Neural crest cell (in vitro differentiated cells): ENCODE measurements around the gene KCNC1. TPM values are rescaled to one million over a fixed set of nuclear protein-coding genes. Genes with fewer than 3 reads are reported as not detected.

Experiments
- DNase-seq: peaks from one replicate; pipeline ENCODE4 v3.0.0; 2021; ENCODE audit warnings: low read depth, mixed read lengths, low spot score
- H3K27ac Mint-ChIP-seq: one replicate; pipeline ENCODE4 v1.8.0; 2021; ENCODE audit warnings: mild to moderate bottlenecking, mixed read lengths; ENCODE audit not compliant: unreplicated experiment
- H3K27me3 Mint-ChIP-seq: 2 replicates; pipeline ENCODE4 v1.8.0; 2021; ENCODE audit warnings: low read depth, mild to moderate bottlenecking, mixed read lengths
- H3K36me3 Mint-ChIP-seq: 2 replicates; pipeline ENCODE4 v1.8.0; 2021; ENCODE audit warnings: low read depth, mild to moderate bottlenecking, mixed read lengths
- H3K4me1 Mint-ChIP-seq: 2 replicates; pipeline ENCODE4 v1.8.0; 2021; ENCODE audit warnings: mixed read lengths
- H3K4me3 Mint-ChIP-seq: one replicate; pipeline ENCODE4 v1.8.0; 2021; ENCODE audit warnings: mild to moderate bottlenecking, mixed read lengths
- H3K9me3 Mint-ChIP-seq: 2 replicates; pipeline ENCODE4 v1.8.0; 2021; ENCODE audit warnings: mixed read lengths
- CTCF ChIP-seq: fragments of 200-600 bp; sonication (generic); conservative IDR thresholded peaks from 2 replicates; pipeline ENCODE4 v1.5.0; 2021; ENCODE audit warnings: antibody characterized with exemption, mild to moderate bottlenecking
- long read RNA-seq: library from polyadenylated mRNA; unstranded; transcript quantifications from one replicate; pipeline ENCODE4 v2.0.0, GENCODE V29; 2020
- total RNA-seq: library from RNA; stranded (reverse); gene quantifications from 2 replicates; pipeline ENCODE4 v1.2.1, GENCODE V29; 2021

The KCNC1 gene
- 10.2 and 10.9 TPM in 2 replicates for total RNA-seq
- long read RNA-seq, partial matches to known transcripts: 0 of 2 reads
- long read RNA-seq, other reads (novel, unspliced or antisense): 2 of 2 reads

DNA sequence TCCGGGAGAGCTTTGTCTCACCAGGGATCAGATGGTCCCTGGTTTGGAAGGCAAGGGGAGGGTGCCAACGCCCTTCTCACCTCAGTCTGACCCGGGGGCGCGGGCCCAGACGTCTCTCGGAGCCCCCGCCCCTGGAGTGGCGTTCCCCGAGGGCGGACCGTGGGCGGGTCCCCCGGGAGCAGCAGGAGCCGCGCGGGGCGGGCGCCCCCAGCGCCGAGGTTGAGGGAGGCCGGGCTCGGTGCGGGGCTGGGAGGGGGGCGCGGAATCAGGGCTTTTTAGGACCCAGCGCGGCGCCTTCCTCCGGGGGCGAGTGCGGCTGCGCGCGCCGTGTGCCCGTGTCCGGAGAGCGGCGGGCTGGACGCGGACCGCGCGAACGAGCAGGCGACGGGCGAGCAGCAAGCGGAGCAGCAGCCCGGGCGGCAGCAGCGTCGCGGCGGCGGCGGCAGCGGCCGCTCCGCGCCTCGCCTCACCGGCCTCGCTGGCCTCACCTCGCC is at the start of gene KCNC1:
TSS of gene KCNC1 (plus strand) at position 364 of the 494 bp plus-strand sequence. CDS start 1,222 bp downstream, outside the sequence.
- Mint-ChIP-seq H3K4me3 (peak within 1 kb of the TSS; percentile 91), H3K4me1 (peaks cover 18% of the 10 kb centered on the region), H3K27ac (no peak within 1 kb of the TSS), H3K9me3 (no peaks in the 10 kb centered on the region), H3K36me3 (no peaks in the 10 kb centered on the region), H3K27me3 (peaks cover 28% of the 10 kb centered on the region)
- TF ChIP-seq CTCF: no peak
- peak; percentile 60 for DNase-seq

GRCh38 chr11:17686231-17686980 is 48.2 kb upstream of the KCNC1 start:
- Mint-ChIP-seq H3K4me1 (no peaks in the 10 kb centered on the region), H3K27me3 (peaks cover 37% of the 10 kb centered on the region), H3K4me3 (no peak overlapping the region), H3K9me3 (no peaks in the 10 kb centered on the region), H3K36me3 (no peaks in the 10 kb centered on the region), H3K27ac (no peak overlapping the region)
- no peak for TF ChIP-seq CTCF
- DNase-seq: no peak

DNA sequence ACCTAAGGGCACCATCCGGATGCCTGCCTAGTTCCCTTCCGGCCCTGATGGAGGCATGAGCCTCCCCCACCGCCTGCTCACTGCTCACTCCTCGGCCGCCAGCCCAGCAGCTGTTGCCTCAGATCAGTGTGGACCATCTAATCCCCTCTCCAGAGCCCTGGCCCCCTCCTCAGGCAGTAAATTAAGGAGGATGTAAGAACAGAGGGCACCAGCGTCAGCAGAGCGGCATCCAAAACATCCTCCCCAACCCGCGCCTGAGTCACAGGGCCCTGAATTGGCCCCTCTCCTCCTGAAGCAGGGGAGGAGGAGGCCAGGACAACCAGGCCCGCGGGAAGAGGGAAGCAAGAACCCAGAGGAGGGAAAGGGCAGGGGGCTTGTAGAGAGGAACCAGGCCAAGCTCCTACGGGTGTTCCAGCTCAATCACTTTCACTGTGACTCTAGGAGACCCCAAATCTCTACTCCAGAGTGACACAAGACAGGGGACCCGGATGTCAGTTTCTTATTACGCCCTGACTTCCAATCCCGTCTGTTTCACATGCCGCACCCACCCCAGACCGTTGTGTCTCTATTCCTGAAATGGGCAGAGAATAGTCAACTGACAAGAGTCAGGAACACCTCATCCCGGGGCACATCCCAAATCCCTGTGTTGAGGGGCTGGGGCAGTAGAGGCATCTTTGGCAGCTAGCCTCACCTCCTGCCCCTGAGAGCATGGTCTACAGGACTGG is 46.5 kb upstream of the KCNC1 start:
- no peak overlapping the region for H3K4me3 Mint-ChIP-seq

DNA sequence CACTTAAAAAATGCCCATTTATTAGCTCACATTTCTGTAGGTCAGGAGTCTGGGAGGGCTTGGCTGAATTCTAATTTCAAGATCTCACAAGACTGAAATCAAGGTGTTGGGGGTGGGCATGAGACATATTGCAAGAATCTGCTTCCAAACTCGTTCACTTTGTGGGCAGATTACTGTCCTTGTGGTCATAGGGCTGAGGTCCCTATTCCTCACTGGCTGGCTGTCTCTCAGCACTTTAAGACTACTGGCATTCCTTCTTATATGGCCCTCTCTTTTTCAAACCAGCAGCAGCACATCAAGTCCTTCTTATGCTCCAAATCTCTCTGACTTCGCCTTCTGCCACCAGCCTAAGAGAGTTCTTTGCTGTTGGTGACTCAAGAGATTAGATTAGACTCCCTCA is 43.0 kb upstream of the KCNC1 start:
- Mint-ChIP-seq H3K4me1 (peaks cover 5% of the 10 kb centered on the region), H3K9me3 (no peaks in the 10 kb centered on the region)

More for the DNA sequence above, 46.5 kb upstream of the KCNC1 start:
- TF ChIP-seq CTCF: no peak
- Mint-ChIP-seq H3K36me3 (no peaks in the 10 kb centered on the region), H3K27ac (no peak overlapping the region), H3K4me1 (no peaks in the 10 kb centered on the region), H3K9me3 (no peaks in the 10 kb centered on the region), H3K27me3 (peaks cover 27% of the 10 kb centered on the region)
- no peak for DNase-seq

GRCh38 chr11:17691976-17692375 is 42.6 kb upstream of the KCNC1 start:
- TF ChIP-seq CTCF: no peak
- Mint-ChIP-seq H3K27ac (no peak overlapping the region), H3K4me3 (no peak overlapping the region), H3K27me3 (peaks cover 38% of the 10 kb centered on the region), H3K36me3 (peaks cover 2% of the 10 kb centered on the region), H3K4me1 (peaks cover 5% of the 10 kb centered on the region), H3K9me3 (no peaks in the 10 kb centered on the region)
- DNase-seq: no peak

More for the DNA sequence above, 43.0 kb upstream of the KCNC1 start:
- no peak overlapping the region for H3K4me3 Mint-ChIP-seq
- H3K27ac Mint-ChIP-seq: no peak overlapping the region
- H3K36me3 Mint-ChIP-seq: peaks cover 2% of the 10 kb centered on the region
- H3K27me3 Mint-ChIP-seq: peaks cover 37% of the 10 kb centered on the region
- DNase-seq: no peak
- no peak for TF ChIP-seq CTCF
